Thyroid gland (tissue), 4 donors: Measurements from ENCODE around the gene CFAP141.

Experiments
- CTCF ChIP-seq, 6 experiments: fragments of 200-600 bp in 3 of 6; fragments of 450-650 bp in 3 of 6; sonication (generic) in 3 of 6; IDR thresholded peaks; one replicate each; pipeline ENCODE4 v1.5.1; 2016 to 2019; ENCODE audit warnings: antibody characterized with exemption in 6 of 6, mild to moderate bottlenecking in 2 of 6, inconsistent platforms in 1 of 6, moderate library complexity in 1 of 6
- POLR2A ChIP-seq, 2 donors: fragments of 450-650 bp; IDR thresholded peaks; one replicate each; pipeline ENCODE4 v1.6.1; 2017; ENCODE audit warnings: antibody characterized with exemption in 2 of 2, mild to moderate bottlenecking in 2 of 2, moderate library complexity in 1 of 2

- TF ChIP-seq POLR2A (IDR thresholded peaks at IDR 0.05) (no peak), CTCF (IDR thresholded peaks at IDR 0.05) (no peak)
Measured at GRCh38 chr1:154240294-154240833, 34.2 kb upstream of the CFAP141 start.
